GM19324 (cell line): ENCODE results near the gene PTPRK.

Experiments used
- ATAC-seq: cut with Tn5 transposase; IDR thresholded peaks from one replicate; pipeline ENCODE4 v1.9.1; 2021; ENCODE audit warnings: mild to moderate bottlenecking, moderate library complexity; ENCODE audit not compliant: unreplicated experiment, low FRiP score

Gene PTPRK

GRCh38 chr6:128358244-128358776 lies 162.1 kb downstream of the PTPRK start:
- no peak for ATAC-seq

GRCh38 chr6:128357392-128358130 lies 162.8 kb downstream of the PTPRK start:
- ATAC-seq: no peak

- no peak for ATAC-seq
These were observed 168.0 kb downstream of the PTPRK start for GRCh38 chr6:128352366-128352765.

- no peak for ATAC-seq
These were observed 169.2 kb downstream of the PTPRK start for GRCh38 chr6:128351255-128351514.

- ATAC-seq: no peak
These were observed 169.8 kb downstream of the PTPRK start for GRCh38 chr6:128350416-128351254.

GRCh38 chr6:128347123-128347522 lies 173.3 kb downstream of the PTPRK start:
- no peak for ATAC-seq

- no peak for ATAC-seq
These were observed 173.8 kb downstream of the PTPRK start for GRCh38 chr6:128346569-128346968.

GRCh38 chr6:128345278-128345677 lies 175.1 kb downstream of the PTPRK start:
- no peak for ATAC-seq

GRCh38 chr6:128343706-128344105 lies 176.7 kb downstream of the PTPRK start:
- ATAC-seq: no peak

- no peak for ATAC-seq
These were observed 180.6 kb downstream of the PTPRK start for GRCh38 chr6:128339635-128340450.

- ATAC-seq: no peak
These were observed 182.8 kb downstream of the PTPRK start for GRCh38 chr6:128337619-128338018.

GRCh38 chr6:128336436-128337095 lies 183.8 kb downstream of the PTPRK start:
- no peak for ATAC-seq

GRCh38 chr6:128335963-128336362 lies 184.4 kb downstream of the PTPRK start:
- ATAC-seq: no peak

GRCh38 chr6:128333581-128334223 lies 186.7 kb downstream of the PTPRK start:
- no peak for ATAC-seq

- ATAC-seq: no peak
These were observed 192.5 kb downstream of the PTPRK start for GRCh38 chr6:128327890-128328289.

- no peak for ATAC-seq
These were observed 197.4 kb downstream of the PTPRK start for GRCh38 chr6:128323011-128323410.

- no peak for ATAC-seq
These were observed 200.5 kb downstream of the PTPRK start for GRCh38 chr6:128319946-128320345.

GRCh38 chr6:128319157-128319556 lies 201.2 kb downstream of the PTPRK start:
- no peak for ATAC-seq

- ATAC-seq: no peak
These were observed 204.0 kb downstream of the PTPRK start for GRCh38 chr6:128316258-128316929.
